GM12878 (cell line): Measurements from ENCODE around the gene NEGR1. TPM values are rescaled to one million over a fixed set of nuclear protein-coding genes. Genes with fewer than 3 reads are reported as not detected.

Experiments used
- ATAC-seq: fragments of 200-7000 bp; cut with Tn5 transposase; 3 replicates; pipeline ENCODE4 v1.9.1; 2020; ENCODE audit warnings: mild to moderate bottlenecking, moderate library complexity
- BruUV-seq: library from RNA; stranded (reverse); fragments of 400-500 nt; replicated peaks from 2 replicates; lab custom pipeline; 2021; lab: Mats Ljungman, UMichigan
- CTCF ChIA-PET: fragments of 300-600 bp; sonication (Branson Sonifier 250); formaldehyde crosslinking; extraction: SDS; loops from one replicate; lab custom pipeline; 2021; ENCODE audit warnings: inconsistent platforms; lab: Yijun Ruan, JAX
- POLR2A ChIA-PET: fragments of 350-600 bp; formaldehyde crosslinking; extraction: SDS; loops from one replicate; lab custom pipeline; 2021; ENCODE audit warnings: inconsistent platforms; lab: Charles Lee
- RAD21 ChIA-PET: fragments of 300-600 bp; sonication (Branson Sonifier 250); formaldehyde crosslinking; loops from one replicate; lab custom pipeline; 2023; ENCODE audit warnings: antibody characterized with exemption; ENCODE audit not compliant: unreplicated experiment; lab: Charles Lee
- SMC1A ChIA-PET: fragments of 300-600 bp; sonication (Branson Sonifier 250); formaldehyde crosslinking; loops from one replicate; lab custom pipeline; 2023; ENCODE audit not compliant: unreplicated experiment, uncharacterized antibody; lab: Charles Lee
- DNase-seq: peaks from one replicate; pipeline ENCODE4 v3.0.0-alpha.2; 2011; ENCODE audit warnings: low read depth, low spot score
- FAIRE-seq: peaks from 3 replicates; lab custom pipeline; 2011; peaks lifted over from hg19 to GRCh38; lab: Jason Lieb, UNC
- H2AFZ ChIP-seq: 2 replicates; pipeline ENCODE4 v1.6.0; 2011; ENCODE audit warnings: low read depth, low read length, control low read depth; ENCODE audit not compliant: control insufficient read depth
- H3K27ac ChIP-seq: 2 replicates; pipeline ENCODE4 v1.5.1; 2011; ENCODE audit warnings: control low read depth; ENCODE audit not compliant: control insufficient read depth, insufficient read depth
- H3K27me3 ChIP-seq, 2 experiments: replicated peaks in 1 of 2; 2 replicates each; pipeline versions ENCODE4 v1.6.0 to v1.6.1; 2011; ENCODE audit warnings: low read length in 1 of 2; ENCODE audit not compliant: control insufficient read depth in 2 of 2, insufficient read depth in 2 of 2
- H3K36me3 ChIP-seq, 2 experiments: 2 replicates each; pipeline ENCODE4 v1.5.1; 2011; ENCODE audit warnings: low read length in 1 of 2; ENCODE audit not compliant: control insufficient read depth in 2 of 2, insufficient read depth in 2 of 2
- H3K4me1 ChIP-seq: 2 replicates; pipeline ENCODE4 v1.6.1; 2011; ENCODE audit warnings: mild to moderate bottlenecking, low read length, moderate library complexity, mixed read lengths; ENCODE audit not compliant: control insufficient read depth, insufficient read depth
- H3K4me2 ChIP-seq: 2 replicates; pipeline ENCODE4 v1.6.0; 2011; ENCODE audit warnings: control low read depth; ENCODE audit not compliant: control insufficient read depth, insufficient read depth
- H3K4me3 ChIP-seq: fragments of 200-600 bp; sonication (generic); 2 replicates; pipeline ENCODE4 v1.5.1; 2016
- H3K79me2 ChIP-seq: 2 replicates; pipeline ENCODE4 v1.6.0; 2011; ENCODE audit warnings: low read length; ENCODE audit not compliant: control insufficient read depth, insufficient read depth
- H3K9ac ChIP-seq: 2 replicates; pipeline ENCODE4 v1.8.0; 2011; ENCODE audit warnings: low read length, control low read depth, mixed read lengths; ENCODE audit not compliant: control insufficient read depth, insufficient read depth
- H3K9me3 ChIP-seq: replicated peaks from 3 replicates; pipeline ENCODE4 v1.5.1; 2011; ENCODE audit warnings: mild to moderate bottlenecking, low read length; ENCODE audit not compliant: control insufficient read depth, insufficient read depth
- H4K20me1 ChIP-seq: 2 replicates; pipeline ENCODE4 v1.6.0; 2011; ENCODE audit not compliant: control insufficient read depth, insufficient read depth
- BCL3 ChIP-seq: IDR thresholded peaks from 2 replicates; pipeline ENCODE4 v1.6.1; 2011; ENCODE audit warnings: borderline replicate concordance, low read depth, mild to moderate bottlenecking, moderate library complexity, low read length; ENCODE audit not compliant: insufficient read depth, poor library complexity, severe bottlenecking
- BMI1 ChIP-seq: fragments of 450-650 bp; IDR thresholded peaks from 2 replicates; pipeline ENCODE4 v1.6.1; 2016; ENCODE audit warnings: mild to moderate bottlenecking, moderate library complexity, borderline replicate concordance
- CHD1 ChIP-seq: IDR thresholded peaks from 2 replicates; pipeline ENCODE4 v1.6.1; 2012; ENCODE audit warnings: low read depth, low read length, improper control_type of control experiment
- CREB1 ChIP-seq: IDR thresholded peaks from 2 replicates; pipeline ENCODE4 v1.6.1; 2012; ENCODE audit warnings: low read depth, mild to moderate bottlenecking, inconsistent platforms
- E4F1 ChIP-seq: fragments of 450-650 bp; IDR thresholded peaks from 2 replicates; pipeline ENCODE4 v1.6.1; 2018; ENCODE audit warnings: borderline replicate concordance, mild to moderate bottlenecking; ENCODE audit not compliant: partially characterized antibody
- HDAC2 ChIP-seq: fragments of 200-600 bp; sonication (generic); IDR thresholded peaks from 2 replicates; pipeline ENCODE4 v1.6.1; 2017
- IRF5 ChIP-seq: fragments of 450-650 bp; IDR thresholded peaks from 2 replicates; pipeline ENCODE4 v1.6.1; 2017; ENCODE audit warnings: borderline replicate concordance
- MEF2B ChIP-seq: fragments of 450-650 bp; IDR thresholded peaks from 2 replicates; pipeline ENCODE4 v1.6.1; 2018; ENCODE audit warnings: mild to moderate bottlenecking, moderate library complexity; ENCODE audit not compliant: partially characterized antibody, poor library complexity, severe bottlenecking
- MLLT1 ChIP-seq: fragments of 450-650 bp; IDR thresholded peaks from 2 replicates; pipeline ENCODE4 v1.6.1; 2016; ENCODE audit warnings: mild to moderate bottlenecking
- NBN ChIP-seq: fragments of 450-650 bp; IDR thresholded peaks from 2 replicates; pipeline ENCODE4 v1.6.1; 2016
- REST ChIP-seq: IDR thresholded peaks from 2 replicates; pipeline ENCODE4 v1.6.1; 2012; ENCODE audit warnings: mild to moderate bottlenecking, low read depth, low read length
- SMAD5 ChIP-seq: IDR thresholded peaks from 2 replicates; pipeline ENCODE4 v1.6.1; 2016; ENCODE audit warnings: antibody characterized with exemption, low read depth
- ZNF384 ChIP-seq: IDR thresholded peaks from 2 replicates; pipeline ENCODE4 v1.6.1; 2012; ENCODE audit warnings: low read depth, mild to moderate bottlenecking, low read length, improper control_type of control experiment, borderline replicate concordance
- ZSCAN29 ChIP-seq: fragments of 450-650 bp; IDR thresholded peaks from 2 replicates; pipeline ENCODE4 v1.6.1; 2017; ENCODE audit warnings: mild to moderate bottlenecking, moderate library complexity
- in situ Hi-C: fragments of 300-500 bp; cut with MboI; formaldehyde crosslinking; loops from 9 replicates; pipeline ENCODE4 v1.14.3; 2018; ENCODE audit warnings: mixed read lengths
- intact Hi-C: fragments of 100-400 bp; cut with micrococcal nuclease; formaldehyde crosslinking; loops from one replicate; pipeline ENCODE4 v1.14.2; 2022; ENCODE audit not compliant: unreplicated experiment
- polyA plus RNA-seq, 11 experiments: library from polyadenylated mRNA; depleted of rRNA in 4 of 11; unstranded in 6 of 11; stranded (reverse) in 5 of 11; fragments of >200 nt; fragmentation: Nextera tagmentation in 4 of 11; fragmentation: Illumina TruSeq in 1 of 11; extraction: Ambion mirVana in 4 of 11; extraction: Trizol in 1 of 11; gene quantifications; 1 replicate in 1 of 11; 2 replicates in 10 of 11; pipeline versions ENCODE4 v1.2.1 to v1.2.3, GENCODE V29; 2011 to 2016; ENCODE audit warnings: inconsistent platforms in 2 of 11, missing spikeins in 2 of 11, low read depth in 1 of 11
- total RNA-seq, 4 experiments: library from RNA; depleted of rRNA in 3 of 4; stranded (reverse); fragments of >200 nt in 3 of 4; fragmentation: Illumina TruSeq in 1 of 4; extraction: Trizol in 1 of 4; gene quantifications; 2 replicates each; pipeline versions ENCODE4 v1.2.1 to v1.2.3, GENCODE V29; 2013 to 2021

The NEGR1 gene
- total and polyA plus RNA-seq, 10 of the 15 experiments (the other 5 are each of a cell fraction or from before 2014, with no cell fraction given), result under 0.01 to 0.03 (median 0.01) TPM; not detected in 7

GRCh38 chr1:71635568-71635967 lies 646.8 kb downstream of the NEGR1 start (continued):
- no peak for TF ChIP-seq E4F1
- TF ChIP-seq CREB1, result no peak
- TF ChIP-seq SMAD5, result no peak
- TF ChIP-seq NBN, result no peak
- no peak for TF ChIP-seq REST
- no peak for TF ChIP-seq ZSCAN29

GRCh38 chr1:71634159-71634558 lies 648.2 kb downstream of the NEGR1 start:
- ChIA-PET SMC1A (no interaction called here), RAD21 (no interaction called here)
- H3K9ac ChIP-seq, result no peak overlapping the region
- TF ChIP-seq CHD1 (no peak), BCL3 (no peak), ZNF384 (no peak), HDAC2 (no peak), IRF5 (no peak), MEF2B (no peak), BMI1 (no peak), MLLT1 (no peak)

More at GRCh38 chr1:71634159-71634558, 648.2 kb downstream of the NEGR1 start:
- Histone ChIP-seq H3K9me3 (no peaks in the 10 kb centered on the region), H3K27ac (no peak overlapping the region), H3K4me2 (no peak overlapping the region), H3K36me3 (no peaks in the 10 kb centered on the region), H3K79me2 (no peaks in the 10 kb centered on the region), H4K20me1 (no peaks in the 10 kb centered on the region), H3K4me3 (no peak overlapping the region), H3K27me3 (no peaks in the 10 kb centered on the region), H2AFZ (no peak overlapping the region), H3K4me1 (no peaks in the 10 kb centered on the region)
- FAIRE-seq (no peak), ATAC-seq (no peak), DNase-seq (no peak)
- ChIA-PET CTCF (no interaction called here), POLR2A (no interaction called here)
- in situ Hi-C loops (no loop called here), intact Hi-C loops (no loop called here)
- no TSS peak for BruUV-seq
